ENCODE measurements around the gene CDCA4. TPM values are rescaled to one million over a fixed set of nuclear protein-coding genes. Genes with fewer than 3 reads are reported as not detected.

The CDCA4 gene
- total RNA-seq, 1 experiment from 2014 or later, result 32.4 TPM

- CTCF ChIA-PET, result no interaction called here
- Mint-ChIP-seq H3K27ac (ENCODE audit: unreplicated experiment) (no peak overlapping the region), H3K4me1 (ENCODE audit: low read depth, unreplicated experiment) (peaks cover 16% of the 10 kb centered on the region), H3K36me3 (ENCODE audit: insufficient read depth, unreplicated experiment) (peaks cover 40% of the 10 kb centered on the region), H3K4me3 (ENCODE audit: low read depth, unreplicated experiment) (no peak overlapping the region), H3K9me3 (ENCODE audit: low read depth, unreplicated experiment) (no peaks in the 10 kb centered on the region), H3K27me3 (ENCODE audit: unreplicated experiment) (no peaks in the 10 kb centered on the region)
- DNase-seq, result peak; percentile 90
- BruUV-seq (replicated peaks), result no TSS peak
- TF ChIP-seq, protein P1, sequence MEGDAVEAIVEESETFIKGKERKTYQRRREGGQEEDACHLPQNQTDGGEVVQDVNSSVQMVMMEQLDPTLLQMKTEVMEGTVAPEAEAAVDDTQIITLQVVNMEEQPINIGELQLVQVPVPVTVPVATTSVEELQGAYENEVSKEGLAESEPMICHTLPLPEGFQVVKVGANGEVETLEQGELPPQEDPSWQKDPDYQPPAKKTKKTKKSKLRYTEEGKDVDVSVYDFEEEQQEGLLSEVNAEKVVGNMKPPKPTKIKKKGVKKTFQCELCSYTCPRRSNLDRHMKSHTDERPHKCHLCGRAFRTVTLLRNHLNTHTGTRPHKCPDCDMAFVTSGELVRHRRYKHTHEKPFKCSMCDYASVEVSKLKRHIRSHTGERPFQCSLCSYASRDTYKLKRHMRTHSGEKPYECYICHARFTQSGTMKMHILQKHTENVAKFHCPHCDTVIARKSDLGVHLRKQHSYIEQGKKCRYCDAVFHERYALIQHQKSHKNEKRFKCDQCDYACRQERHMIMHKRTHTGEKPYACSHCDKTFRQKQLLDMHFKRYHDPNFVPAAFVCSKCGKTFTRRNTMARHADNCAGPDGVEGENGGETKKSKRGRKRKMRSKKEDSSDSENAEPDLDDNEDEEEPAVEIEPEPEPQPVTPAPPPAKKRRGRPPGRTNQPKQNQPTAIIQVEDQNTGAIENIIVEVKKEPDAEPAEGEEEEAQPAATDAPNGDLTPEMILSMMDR (IDR thresholded peaks at IDR 0.05; ENCODE audit: unreplicated experiment), result no peak
- intact Hi-C loops (cut with micrococcal nuclease; ENCODE audit: unreplicated experiment), result no loop called here
Measured at GRCh38 chr14:105050551-105050897, 29.6 kb upstream of the CDCA4 start.

DNA sequence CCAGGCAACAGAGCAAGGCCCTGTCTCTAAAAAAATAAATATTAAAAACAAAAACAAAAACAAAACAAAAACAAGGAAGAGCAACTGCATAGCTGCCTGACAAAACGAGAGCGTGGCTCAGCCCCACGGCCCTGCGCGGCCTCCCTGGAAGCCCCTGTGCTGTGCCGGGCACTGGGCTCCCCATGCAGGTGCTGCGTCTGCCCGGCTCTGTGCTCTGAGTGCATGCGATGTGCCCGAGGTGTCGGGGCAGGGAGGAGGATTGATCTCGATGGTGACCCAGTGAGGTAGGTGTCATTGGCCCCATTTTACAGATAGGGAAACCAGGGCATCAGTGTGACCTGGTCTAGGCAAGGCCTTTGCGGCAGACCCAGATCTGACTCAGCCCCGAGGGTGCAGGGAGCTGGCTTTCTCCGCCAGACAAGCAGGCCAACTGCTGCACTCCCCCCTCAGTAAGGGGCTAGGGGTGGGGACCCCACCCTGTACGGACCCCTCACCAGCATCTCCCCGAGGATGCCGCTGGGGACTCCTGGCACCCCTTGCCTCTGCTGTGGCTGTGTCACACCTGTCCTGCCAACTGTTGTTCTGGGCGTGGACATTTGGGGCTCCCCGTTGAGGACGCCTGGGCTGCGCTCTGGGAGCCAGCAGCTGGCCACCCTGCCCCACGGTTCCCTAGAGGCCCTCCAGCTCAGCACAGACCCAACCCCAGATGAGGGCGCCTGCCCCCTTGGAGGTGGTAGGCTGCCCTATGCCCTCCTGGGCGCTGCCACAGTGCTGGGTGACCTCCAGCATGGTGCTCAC lies 29.1 kb upstream of the CDCA4 start:
- Mint-ChIP-seq H3K4me3 (ENCODE audit: low read depth, unreplicated experiment) (no peak overlapping the region), H3K27me3 (ENCODE audit: unreplicated experiment) (no peaks in the 10 kb centered on the region), H3K9me3 (ENCODE audit: low read depth, unreplicated experiment) (no peaks in the 10 kb centered on the region), H3K36me3 (ENCODE audit: insufficient read depth, unreplicated experiment) (peaks cover 40% of the 10 kb centered on the region), H3K27ac (ENCODE audit: unreplicated experiment) (no peak overlapping the region), H3K4me1 (ENCODE audit: low read depth, unreplicated experiment) (peaks cover 16% of the 10 kb centered on the region)
- CTCF ChIA-PET, result no interaction called here
- no peak for DNase-seq
- intact Hi-C loops (cut with micrococcal nuclease; ENCODE audit: unreplicated experiment), result no loop called here
- no TSS peak for BruUV-seq (replicated peaks)
- TF ChIP-seq, protein P1 (IDR thresholded peaks at IDR 0.05; ENCODE audit: unreplicated experiment), result no peak

GRCh38 chr14:105047283-105048016 lies 26.6 kb upstream of the CDCA4 start:
- H3K9me3 Mint-ChIP-seq (ENCODE audit: low read depth, unreplicated experiment), result no peaks in the 10 kb centered on the region
- CTCF ChIA-PET, result no interaction called here
- intact Hi-C loops (cut with micrococcal nuclease; ENCODE audit: unreplicated experiment), result no loop called here
- H3K27ac Mint-ChIP-seq (ENCODE audit: unreplicated experiment), result no peak overlapping the region
- BruUV-seq (replicated peaks), result no TSS peak
- peaks cover 57% of the 10 kb centered on the region for H3K36me3 Mint-ChIP-seq (ENCODE audit: insufficient read depth, unreplicated experiment)
- no peaks in the 10 kb centered on the region for H3K27me3 Mint-ChIP-seq (ENCODE audit: unreplicated experiment)
- TF ChIP-seq, protein P1 (IDR thresholded peaks at IDR 0.05; ENCODE audit: unreplicated experiment), result no peak
- DNase-seq, result no peak
- H3K4me1 Mint-ChIP-seq (ENCODE audit: low read depth, unreplicated experiment), result peaks cover 16% of the 10 kb centered on the region
- no peak overlapping the region for H3K4me3 Mint-ChIP-seq (ENCODE audit: low read depth, unreplicated experiment)

GRCh38 chr14:105046891-105047282 lies 26.0 kb upstream of the CDCA4 start:
- intact Hi-C loops (cut with micrococcal nuclease; ENCODE audit: unreplicated experiment), result no loop called here
- TF ChIP-seq, protein P1 (IDR thresholded peaks at IDR 0.05; ENCODE audit: unreplicated experiment), result no peak
- Mint-ChIP-seq H3K4me3 (ENCODE audit: low read depth, unreplicated experiment) (no peak overlapping the region), H3K27me3 (ENCODE audit: unreplicated experiment) (no peaks in the 10 kb centered on the region), H3K36me3 (ENCODE audit: insufficient read depth, unreplicated experiment) (peaks cover 62% of the 10 kb centered on the region), H3K4me1 (ENCODE audit: low read depth, unreplicated experiment) (peaks cover 12% of the 10 kb centered on the region), H3K27ac (ENCODE audit: unreplicated experiment) (no peak overlapping the region), H3K9me3 (ENCODE audit: low read depth, unreplicated experiment) (no peaks in the 10 kb centered on the region)
- CTCF ChIA-PET, result no interaction called here
- BruUV-seq (replicated peaks), result no TSS peak
- DNase-seq, result no peak
